ENCODE measurements around the gene WDFY2.

GRCh38 chr13:51675385-51675784 is 91.1 kb downstream of the WDFY2 start:
- no peak for TF ChIP-seq CTCF (IDR thresholded peaks at IDR 0.05)
- TF ChIP-seq POLR2A (IDR thresholded peaks at IDR 0.05): no peak

All from tibial nerve (tissue), 3 donors.